ENCODE measurements around the gene LINGO4. TPM values are rescaled to one million over a fixed set of nuclear protein-coding genes. Genes with fewer than 3 reads are reported as not detected.

Gene LINGO4
- total and polyA plus RNA-seq, 2 experiments from 2014 or later = not detected

- no peak for DNase-seq (ENCODE audit: low read depth in 1 of 2, low spot score in 1 of 2)
- TF ChIP-seq, protein P1, sequence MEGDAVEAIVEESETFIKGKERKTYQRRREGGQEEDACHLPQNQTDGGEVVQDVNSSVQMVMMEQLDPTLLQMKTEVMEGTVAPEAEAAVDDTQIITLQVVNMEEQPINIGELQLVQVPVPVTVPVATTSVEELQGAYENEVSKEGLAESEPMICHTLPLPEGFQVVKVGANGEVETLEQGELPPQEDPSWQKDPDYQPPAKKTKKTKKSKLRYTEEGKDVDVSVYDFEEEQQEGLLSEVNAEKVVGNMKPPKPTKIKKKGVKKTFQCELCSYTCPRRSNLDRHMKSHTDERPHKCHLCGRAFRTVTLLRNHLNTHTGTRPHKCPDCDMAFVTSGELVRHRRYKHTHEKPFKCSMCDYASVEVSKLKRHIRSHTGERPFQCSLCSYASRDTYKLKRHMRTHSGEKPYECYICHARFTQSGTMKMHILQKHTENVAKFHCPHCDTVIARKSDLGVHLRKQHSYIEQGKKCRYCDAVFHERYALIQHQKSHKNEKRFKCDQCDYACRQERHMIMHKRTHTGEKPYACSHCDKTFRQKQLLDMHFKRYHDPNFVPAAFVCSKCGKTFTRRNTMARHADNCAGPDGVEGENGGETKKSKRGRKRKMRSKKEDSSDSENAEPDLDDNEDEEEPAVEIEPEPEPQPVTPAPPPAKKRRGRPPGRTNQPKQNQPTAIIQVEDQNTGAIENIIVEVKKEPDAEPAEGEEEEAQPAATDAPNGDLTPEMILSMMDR (IDR thresholded peaks at IDR 0.05; ENCODE audit: low read depth, low read length) = no peak
- Histone ChIP-seq H3K36me3 (no peaks in the 10 kb centered on the region), H3K27ac (no peak overlapping the region), H3K4me1 (ENCODE audit: low read depth) (no peaks in the 10 kb centered on the region), H3K4me3 (no peak overlapping the region), H3K27me3 (no peaks in the 10 kb centered on the region), H3K9me3 (ENCODE audit: low read depth) (no peaks in the 10 kb centered on the region)
These were observed 44.7 kb upstream of the LINGO4 start for GRCh38 chr1:151849871-151850270.

DNA sequence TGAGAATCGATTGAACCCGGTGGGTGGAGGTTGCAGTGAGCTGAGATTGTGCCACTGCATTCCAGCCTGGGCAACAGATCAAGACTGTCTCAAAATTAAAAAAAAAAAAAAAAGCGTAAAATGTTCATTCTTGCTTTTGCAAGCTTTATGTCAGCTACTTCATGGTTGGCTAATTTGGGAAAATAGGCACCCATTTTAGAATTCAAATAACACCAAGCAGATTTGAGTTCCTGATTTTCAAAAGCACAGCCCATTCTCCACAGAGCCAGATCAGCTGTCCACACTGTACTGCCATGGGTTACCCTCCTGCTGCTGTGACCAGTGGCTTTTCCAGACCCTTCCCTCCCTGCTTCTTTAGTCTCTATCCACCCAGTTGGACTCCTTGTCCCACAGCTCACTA, 43.9 kb upstream of the LINGO4 start:
- no peak for DNase-seq (ENCODE audit: low read depth in 1 of 2, low spot score in 1 of 2)
- Histone ChIP-seq H3K36me3 (no peaks in the 10 kb centered on the region), H3K9me3 (ENCODE audit: low read depth) (no peaks in the 10 kb centered on the region), H3K27ac (no peak overlapping the region), H3K4me1 (ENCODE audit: low read depth) (no peaks in the 10 kb centered on the region), H3K4me3 (no peak overlapping the region), H3K27me3 (no peaks in the 10 kb centered on the region)
- TF ChIP-seq, protein P1 (IDR thresholded peaks at IDR 0.05; ENCODE audit: low read depth, low read length) = no peak

DNA sequence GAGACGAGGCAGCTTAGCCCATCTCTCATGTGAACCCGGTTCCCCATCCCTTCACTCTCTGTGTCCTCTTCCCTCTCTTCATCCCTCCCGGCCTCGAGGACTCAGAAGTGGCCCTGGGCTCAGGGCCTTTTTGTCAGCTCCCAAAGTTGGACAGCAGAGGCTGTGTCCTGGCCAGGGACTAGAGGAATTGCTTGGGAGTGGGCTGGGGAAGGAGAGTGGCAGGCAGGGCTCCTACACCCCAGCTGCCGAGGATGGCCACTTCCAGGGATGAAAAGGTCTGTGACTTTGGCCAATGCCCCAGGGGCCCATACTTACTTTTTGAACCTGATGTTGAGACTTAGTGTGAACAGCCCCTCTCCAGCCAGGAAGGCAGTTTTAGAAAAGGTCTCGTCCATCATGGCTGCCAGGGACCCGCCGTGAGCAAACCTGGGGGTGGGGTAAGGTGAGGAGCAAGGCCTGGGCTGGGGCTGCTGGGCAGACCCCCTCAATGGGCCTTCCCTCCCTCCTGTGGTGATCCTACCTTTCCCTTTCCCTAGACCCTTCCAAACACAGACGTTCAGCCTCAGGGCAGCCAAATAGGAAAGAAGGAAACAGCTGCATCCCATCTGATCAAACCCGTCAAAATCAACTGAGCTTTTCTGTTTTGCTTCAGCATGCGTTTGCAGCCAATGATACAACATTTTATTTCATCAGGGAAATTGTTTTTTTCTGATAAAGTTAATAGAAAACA, 42.8 kb upstream of the LINGO4 start:
- Histone ChIP-seq H3K27ac (no peak overlapping the region), H3K4me3 (no peak overlapping the region), H3K9me3 (ENCODE audit: low read depth) (no peaks in the 10 kb centered on the region), H3K4me1 (ENCODE audit: low read depth) (no peaks in the 10 kb centered on the region), H3K27me3 (no peaks in the 10 kb centered on the region), H3K36me3 (no peaks in the 10 kb centered on the region)
- DNase-seq (ENCODE audit: low read depth in 1 of 2, low spot score in 1 of 2) = peak in 1 of 2 donors; percentile 55
- TF ChIP-seq, protein P1 (IDR thresholded peaks at IDR 0.05; ENCODE audit: low read depth, low read length) = no peak

GRCh38 chr1:151846686-151847237, 41.5 kb upstream of the LINGO4 start:
- DNase-seq (ENCODE audit: low read depth in 1 of 2, low spot score in 1 of 2) = no peak
- TF ChIP-seq, protein P1 (IDR thresholded peaks at IDR 0.05; ENCODE audit: low read depth, low read length) = no peak
- Histone ChIP-seq H3K4me3 (no peak overlapping the region), H3K27ac (no peak overlapping the region), H3K36me3 (no peaks in the 10 kb centered on the region), H3K4me1 (ENCODE audit: low read depth) (no peaks in the 10 kb centered on the region), H3K9me3 (ENCODE audit: low read depth) (no peaks in the 10 kb centered on the region), H3K27me3 (peaks cover 6% of the 10 kb centered on the region)

GRCh38 chr1:151846062-151846568, 40.9 kb upstream of the LINGO4 start:
- no peaks in the 10 kb centered on the region for H3K36me3 ChIP-seq
- peaks cover 13% of the 10 kb centered on the region for H3K27me3 ChIP-seq
- H3K27ac ChIP-seq = no peak overlapping the region
- peak in 1 of 2 donors; percentile 58 for DNase-seq (ENCODE audit: low read depth in 1 of 2, low spot score in 1 of 2)
- H3K4me3 ChIP-seq = no peak overlapping the region
- TF ChIP-seq, protein P1 (IDR thresholded peaks at IDR 0.05; ENCODE audit: low read depth, low read length) = peak; percentile 16
- H3K4me1 ChIP-seq (ENCODE audit: low read depth) = no peaks in the 10 kb centered on the region
- H3K9me3 ChIP-seq (ENCODE audit: low read depth) = no peaks in the 10 kb centered on the region

All from cardiac muscle cell (in vitro differentiated cells and primary cell).